Right lobe of liver (tissue), 4 donors: ENCODE measurements around the gene SNX19.

ENCODE experiments used
- POLR2A ChIP-seq: fragments of 450-650 bp; IDR thresholded peaks from one replicate; pipeline ENCODE4 v1.6.1; 2017; ENCODE audit warnings: antibody characterized with exemption, mild to moderate bottlenecking
- TF ChIP-seq, protein P1 (sequence below), 4 donors: fragments of 200-600 bp in 3 of 4; fragments of 450-650 bp in 1 of 4; IDR thresholded peaks; one replicate each; pipeline versions ENCODE4 v1.5.1 to v1.8.0; 2016 to 2022; ENCODE audit warnings: antibody characterized with exemption in 4 of 4, mild to moderate bottlenecking in 2 of 4
- donor health status: DM: no; HTN: no; CAD: no.
- donor health status: DM: no; HTN: no; CAD: no.
- donor health status: DM: no; HTN: yes; CAD: no.

- TF ChIP-seq, protein P1, sequence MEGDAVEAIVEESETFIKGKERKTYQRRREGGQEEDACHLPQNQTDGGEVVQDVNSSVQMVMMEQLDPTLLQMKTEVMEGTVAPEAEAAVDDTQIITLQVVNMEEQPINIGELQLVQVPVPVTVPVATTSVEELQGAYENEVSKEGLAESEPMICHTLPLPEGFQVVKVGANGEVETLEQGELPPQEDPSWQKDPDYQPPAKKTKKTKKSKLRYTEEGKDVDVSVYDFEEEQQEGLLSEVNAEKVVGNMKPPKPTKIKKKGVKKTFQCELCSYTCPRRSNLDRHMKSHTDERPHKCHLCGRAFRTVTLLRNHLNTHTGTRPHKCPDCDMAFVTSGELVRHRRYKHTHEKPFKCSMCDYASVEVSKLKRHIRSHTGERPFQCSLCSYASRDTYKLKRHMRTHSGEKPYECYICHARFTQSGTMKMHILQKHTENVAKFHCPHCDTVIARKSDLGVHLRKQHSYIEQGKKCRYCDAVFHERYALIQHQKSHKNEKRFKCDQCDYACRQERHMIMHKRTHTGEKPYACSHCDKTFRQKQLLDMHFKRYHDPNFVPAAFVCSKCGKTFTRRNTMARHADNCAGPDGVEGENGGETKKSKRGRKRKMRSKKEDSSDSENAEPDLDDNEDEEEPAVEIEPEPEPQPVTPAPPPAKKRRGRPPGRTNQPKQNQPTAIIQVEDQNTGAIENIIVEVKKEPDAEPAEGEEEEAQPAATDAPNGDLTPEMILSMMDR (IDR thresholded peaks at IDR 0.05), result no peak
- no peak for TF ChIP-seq POLR2A
Observed at GRCh38 chr11:130842001-130842400, 74.3 kb downstream of the SNX19 start.
